RPMI8226 (cell line): ENCODE data around the gene ZMIZ2.
"Not testable (repeated sequence)": the region's sequence is repeated elsewhere in the genome, so short reads cannot be mapped to it uniquely, and the experiment has no call there.

Experiments used
- DNase-seq: peaks from one replicate; pipeline ENCODE4 v3.0.0-alpha.2; 2015

The ZMIZ2 gene

GRCh38 chr7:44748045-44748947 is at the start of gene ZMIZ2:
ZMIZ2 (plus strand) TSS chr7:44748847; CDS start chr7:44756250, 7,403 bp downstream.
- DNase-seq = peak; percentile 95

GRCh38 chr7:44699598-44699997 is 49.0 kb upstream of the ZMIZ2 start:
- not testable (repeated sequence) for DNase-seq

- DNase-seq = no peak
Measured at GRCh38 chr7:44700322-44700721, 48.3 kb upstream of the ZMIZ2 start.

GRCh38 chr7:44703391-44703790 is 45.3 kb upstream of the ZMIZ2 start:
- not testable (repeated sequence) for DNase-seq

- DNase-seq = no peak
Measured at GRCh38 chr7:44703921-44704320, 44.7 kb upstream of the ZMIZ2 start.

- DNase-seq = no peak
Measured at GRCh38 chr7:44705434-44705833, 43.2 kb upstream of the ZMIZ2 start.

- DNase-seq = no peak
Measured at GRCh38 chr7:44706788-44707557, 41.7 kb upstream of the ZMIZ2 start.

GRCh38 chr7:44707558-44708230 is 41.0 kb upstream of the ZMIZ2 start:
- DNase-seq = no peak

GRCh38 chr7:44709011-44709915 is 39.4 kb upstream of the ZMIZ2 start:
- no peak for DNase-seq

- DNase-seq = no peak
Measured at GRCh38 chr7:44709945-44710596, 38.6 kb upstream of the ZMIZ2 start.

GRCh38 chr7:44711528-44711927 is 37.1 kb upstream of the ZMIZ2 start:
- DNase-seq = no peak

GRCh38 chr7:44712012-44712411 is 36.6 kb upstream of the ZMIZ2 start:
- DNase-seq = no peak

GRCh38 chr7:44713141-44713540 is 35.5 kb upstream of the ZMIZ2 start:
- no peak for DNase-seq

- DNase-seq = no peak
Measured at GRCh38 chr7:44713680-44714335, 34.8 kb upstream of the ZMIZ2 start.

GRCh38 chr7:44716205-44716604 is 32.4 kb upstream of the ZMIZ2 start:
- DNase-seq = no peak

- no peak for DNase-seq
Measured at GRCh38 chr7:44720301-44720700, 28.3 kb upstream of the ZMIZ2 start.

- DNase-seq = no peak
Measured at GRCh38 chr7:44724276-44724675, 24.4 kb upstream of the ZMIZ2 start.

GRCh38 chr7:44726250-44726649 is 22.4 kb upstream of the ZMIZ2 start:
- DNase-seq = not testable (repeated sequence)

- no peak for DNase-seq
Measured at GRCh38 chr7:44727158-44727936, 21.3 kb upstream of the ZMIZ2 start.

GRCh38 chr7:44727937-44728262 is 20.7 kb upstream of the ZMIZ2 start:
- DNase-seq = no peak
